Neuron (in vitro differentiated cells): ENCODE data around the gene SLC15A1.

ENCODE experiments used
- H2AFZ ChIP-seq: one replicate; pipeline ENCODE4 v1.6.1; 2013; ENCODE audit warnings: low read depth, mild to moderate bottlenecking, inconsistent platforms, low read length, moderate library complexity
- H3K27me3 ChIP-seq: one replicate; pipeline ENCODE4 v1.6.1; 2013; ENCODE audit warnings: low read length; ENCODE audit not compliant: insufficient read depth
- H3K36me3 ChIP-seq: one replicate; pipeline ENCODE4 v1.6.1; 2013; ENCODE audit warnings: low read length; ENCODE audit not compliant: insufficient read depth
- H3K4me1 ChIP-seq: one replicate; pipeline ENCODE4 v1.6.1; 2013; ENCODE audit warnings: low read length; ENCODE audit not compliant: insufficient read depth
- H3K4me3 ChIP-seq: 2 replicates; pipeline ENCODE4 v1.5.1; 2013; ENCODE audit warnings: mild to moderate bottlenecking, low read length, moderate library complexity
- H3K9me3 ChIP-seq: one replicate; pipeline ENCODE4 v1.6.1; 2013; ENCODE audit warnings: low read length

Gene SLC15A1

DNA sequence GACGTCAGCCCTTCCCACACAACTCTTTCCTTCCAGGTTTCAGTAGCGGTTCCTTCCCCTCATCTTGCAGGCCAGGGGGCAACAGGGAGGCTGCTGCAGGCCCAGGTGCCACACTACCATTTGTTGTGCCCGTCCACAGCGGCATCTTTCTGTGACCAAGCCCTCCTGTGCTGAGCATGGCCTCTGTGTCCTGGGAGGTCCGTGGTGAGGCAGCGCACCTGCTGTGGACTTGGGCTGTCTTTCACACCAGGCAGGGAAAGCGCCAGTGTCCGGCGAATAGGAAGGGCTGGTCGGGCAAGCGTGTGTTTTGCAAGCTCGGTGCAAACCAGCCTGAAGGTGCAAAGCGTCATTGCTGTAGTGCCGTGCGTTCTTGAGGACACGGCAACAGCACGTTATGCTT, 21.4 kb downstream of the SLC15A1 start:
- Histone ChIP-seq H2AFZ (no peak overlapping the region), H3K27me3 (no peaks in the 10 kb centered on the region), H3K4me3 (no peak overlapping the region), H3K36me3 (no peaks in the 10 kb centered on the region), H3K4me1 (no peaks in the 10 kb centered on the region), H3K9me3 (peaks cover 3% of the 10 kb centered on the region)

DNA sequence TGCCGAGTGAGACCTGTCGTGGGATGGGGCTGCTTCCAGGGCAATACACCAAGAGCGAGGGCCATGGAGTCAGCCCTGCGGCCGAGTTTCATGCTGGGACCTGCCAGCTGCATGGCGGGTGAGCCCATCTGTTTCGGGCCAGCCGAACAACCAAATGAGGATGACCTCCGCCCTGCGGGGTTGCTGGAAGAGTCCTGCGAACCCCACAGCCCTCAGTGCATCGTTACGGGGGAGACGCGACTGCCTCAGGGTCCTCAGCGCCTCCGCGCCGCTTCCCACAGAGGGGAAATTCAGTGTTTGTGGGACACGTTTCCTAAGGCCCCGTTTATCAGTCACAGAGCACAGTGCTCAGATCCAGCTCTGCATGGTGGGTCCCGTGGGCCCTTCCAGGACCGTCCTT, 22.0 kb downstream of the SLC15A1 start:
- Histone ChIP-seq H3K4me3 (no peak overlapping the region), H2AFZ (no peak overlapping the region), H3K4me1 (no peaks in the 10 kb centered on the region), H3K9me3 (peaks cover 3% of the 10 kb centered on the region), H3K36me3 (no peaks in the 10 kb centered on the region), H3K27me3 (no peaks in the 10 kb centered on the region)

DNA sequence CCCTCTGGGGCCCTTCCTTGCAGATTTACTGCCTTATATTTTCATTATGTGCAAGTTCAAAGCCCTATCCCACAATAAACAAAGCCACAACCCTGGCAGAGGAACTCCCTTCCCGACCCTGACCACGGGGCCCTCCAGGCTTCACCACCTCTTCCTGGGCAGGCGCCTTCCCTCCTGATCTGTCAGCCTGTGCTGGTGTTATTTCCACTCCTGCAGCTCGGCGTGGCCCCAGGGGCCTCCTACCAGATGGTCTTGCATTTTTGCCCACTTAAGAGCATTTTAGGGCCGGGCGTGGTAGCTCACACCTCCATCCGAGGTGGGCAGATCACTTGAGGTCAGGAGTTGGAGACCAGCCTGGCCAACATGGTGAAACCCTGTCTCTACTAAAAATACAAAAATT, 22.8 kb downstream of the SLC15A1 start:
- Histone ChIP-seq H3K4me3 (no peak overlapping the region), H3K4me1 (no peaks in the 10 kb centered on the region), H3K27me3 (no peaks in the 10 kb centered on the region), H2AFZ (no peak overlapping the region), H3K36me3 (no peaks in the 10 kb centered on the region), H3K9me3 (peaks cover 3% of the 10 kb centered on the region)

DNA sequence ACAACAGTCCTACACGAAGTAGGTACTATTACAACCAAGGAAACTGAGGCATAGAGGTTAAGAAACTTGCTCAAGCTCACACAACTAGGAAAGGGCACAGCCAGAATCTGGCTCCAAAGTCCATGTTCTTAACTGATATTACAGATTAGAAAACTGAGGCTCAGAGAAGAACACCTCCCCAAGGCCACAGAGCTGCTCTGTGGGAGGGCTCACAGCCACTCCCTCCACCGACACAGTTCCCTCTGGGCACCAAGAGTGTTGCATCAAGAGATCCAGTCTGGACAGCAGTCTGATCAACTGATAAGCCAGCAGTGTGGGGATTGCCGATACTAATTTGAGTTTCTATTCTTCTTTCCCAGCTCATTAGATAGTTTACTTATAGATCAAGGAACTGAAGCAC, 29.5 kb downstream of the SLC15A1 start:
- Histone ChIP-seq H3K4me3 (no peak overlapping the region), H3K4me1 (no peaks in the 10 kb centered on the region), H3K36me3 (no peaks in the 10 kb centered on the region), H2AFZ (no peak overlapping the region), H3K27me3 (peaks cover 3% of the 10 kb centered on the region), H3K9me3 (no peaks in the 10 kb centered on the region)

DNA sequence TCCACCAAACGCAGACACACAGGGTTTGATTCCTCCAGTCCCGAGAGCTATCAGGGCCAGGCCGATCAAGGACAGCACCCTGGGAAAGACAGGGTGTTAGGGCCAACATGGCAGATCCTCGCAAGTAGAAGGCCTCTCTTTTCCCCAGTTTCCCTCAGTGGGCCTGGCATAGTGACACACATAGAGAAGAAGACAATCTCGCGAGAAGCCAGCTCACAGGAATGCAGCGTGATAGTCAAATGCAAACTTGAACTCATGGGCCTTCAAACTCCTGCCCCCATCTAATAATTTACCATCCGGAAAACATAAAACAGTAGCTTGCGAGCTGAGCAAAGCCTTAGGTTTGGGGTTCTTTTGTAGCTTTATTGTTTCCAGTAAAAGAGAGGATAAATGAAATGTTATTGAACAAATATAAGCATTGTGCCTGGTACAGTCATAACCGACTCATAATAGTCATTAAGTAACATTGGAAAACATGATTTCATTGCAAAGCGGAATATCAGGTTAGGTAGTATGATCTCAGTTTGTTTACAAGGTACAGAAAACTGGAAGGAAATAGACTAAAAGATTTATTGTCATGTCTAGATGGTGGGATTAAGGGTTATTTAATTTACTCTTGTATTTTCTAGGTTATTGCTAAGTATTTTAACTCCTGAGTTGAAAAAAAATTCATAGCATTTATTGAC, 30.5 kb downstream of the SLC15A1 start:
- Histone ChIP-seq H3K4me1 (no peaks in the 10 kb centered on the region), H3K9me3 (no peaks in the 10 kb centered on the region), H3K4me3 (no peak overlapping the region), H3K36me3 (no peaks in the 10 kb centered on the region), H3K27me3 (peaks cover 3% of the 10 kb centered on the region), H2AFZ (no peak overlapping the region)

DNA sequence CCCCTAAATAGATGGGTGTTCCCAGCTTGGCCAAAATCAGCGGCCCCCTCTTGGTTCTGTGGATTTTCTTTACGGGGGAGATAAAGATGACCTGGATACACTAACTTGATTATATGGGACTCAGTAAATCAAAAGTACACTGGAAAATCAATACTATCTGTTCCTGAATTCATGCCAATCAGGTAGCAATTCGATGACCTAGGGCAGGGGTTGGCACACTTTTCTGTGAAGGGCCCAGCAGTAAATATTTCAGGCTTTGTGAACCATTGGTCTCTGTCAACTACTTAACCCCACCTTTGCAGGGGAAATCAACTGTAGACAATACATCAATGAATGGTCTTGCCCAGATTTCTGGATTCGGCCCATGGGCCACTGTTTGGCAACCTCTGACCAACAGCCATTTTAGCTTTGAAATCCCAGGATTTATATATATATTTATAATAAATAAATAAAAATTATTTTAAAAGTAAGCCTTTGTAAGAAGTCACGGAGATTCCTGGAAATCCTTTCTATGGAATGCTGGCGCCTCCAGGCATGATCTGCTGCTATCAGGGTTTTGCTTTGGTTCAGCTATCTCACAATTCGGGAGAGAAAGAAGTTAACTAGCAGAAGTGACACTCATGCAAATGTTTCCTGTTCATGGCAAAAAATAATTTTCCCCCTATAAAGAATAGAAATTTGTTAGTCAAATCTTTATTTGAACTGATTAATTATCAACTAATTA, 32.8 kb downstream of the SLC15A1 start:
- H3K27me3 ChIP-seq, result peaks cover 3% of the 10 kb centered on the region
- no peaks in the 10 kb centered on the region for H3K4me1 ChIP-seq
- no peaks in the 10 kb centered on the region for H3K36me3 ChIP-seq
- H3K4me3 ChIP-seq, result no peak overlapping the region
- H3K9me3 ChIP-seq, result no peaks in the 10 kb centered on the region
- H2AFZ ChIP-seq, result no peak overlapping the region

DNA sequence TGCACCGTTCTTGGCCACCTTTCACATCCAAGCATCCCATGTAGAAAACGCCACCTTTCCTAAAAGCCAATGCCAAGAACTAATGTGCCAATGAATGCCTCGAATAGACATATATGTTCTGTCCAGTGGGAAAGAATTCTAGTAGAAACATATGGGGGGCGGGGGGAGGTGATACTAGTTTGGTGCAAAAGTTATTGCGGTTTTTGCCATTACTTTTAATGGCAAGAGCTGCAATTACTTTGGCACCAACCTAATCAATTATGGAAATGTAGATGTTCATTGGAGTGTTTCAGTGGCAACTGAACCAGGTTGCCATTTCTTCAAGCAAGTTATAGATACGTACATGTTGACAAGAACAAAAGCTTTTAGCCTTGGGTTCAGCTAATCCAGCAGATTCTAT, 34.6 kb downstream of the SLC15A1 start:
- Histone ChIP-seq H3K4me1 (no peaks in the 10 kb centered on the region), H2AFZ (no peak overlapping the region), H3K4me3 (no peak overlapping the region), H3K27me3 (peaks cover 3% of the 10 kb centered on the region), H3K9me3 (no peaks in the 10 kb centered on the region), H3K36me3 (no peaks in the 10 kb centered on the region)

DNA sequence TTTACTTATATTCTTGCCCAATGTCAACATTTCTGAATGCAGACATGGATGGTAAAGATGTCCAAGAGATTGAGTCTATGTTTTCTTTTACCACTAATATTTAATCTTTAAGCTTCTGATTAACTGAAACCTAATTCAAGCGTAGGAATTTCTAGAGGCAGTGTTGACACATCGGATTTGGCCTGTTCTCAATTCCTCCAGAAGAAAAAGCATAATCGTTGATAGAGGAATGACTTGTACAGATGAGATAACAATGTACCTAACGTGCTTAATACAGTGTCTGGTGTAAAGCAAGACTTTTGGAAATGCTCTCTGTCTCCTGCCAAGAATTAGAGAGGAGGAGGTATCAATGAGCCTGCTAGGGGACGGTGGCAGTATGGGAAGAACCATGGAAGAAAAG, 35.2 kb downstream of the SLC15A1 start:
- H3K27me3 ChIP-seq, result peaks cover 3% of the 10 kb centered on the region
- H3K4me1 ChIP-seq, result no peaks in the 10 kb centered on the region
- H2AFZ ChIP-seq, result no peak overlapping the region
- H3K4me3 ChIP-seq, result no peak overlapping the region
- no peaks in the 10 kb centered on the region for H3K9me3 ChIP-seq
- no peaks in the 10 kb centered on the region for H3K36me3 ChIP-seq

DNA sequence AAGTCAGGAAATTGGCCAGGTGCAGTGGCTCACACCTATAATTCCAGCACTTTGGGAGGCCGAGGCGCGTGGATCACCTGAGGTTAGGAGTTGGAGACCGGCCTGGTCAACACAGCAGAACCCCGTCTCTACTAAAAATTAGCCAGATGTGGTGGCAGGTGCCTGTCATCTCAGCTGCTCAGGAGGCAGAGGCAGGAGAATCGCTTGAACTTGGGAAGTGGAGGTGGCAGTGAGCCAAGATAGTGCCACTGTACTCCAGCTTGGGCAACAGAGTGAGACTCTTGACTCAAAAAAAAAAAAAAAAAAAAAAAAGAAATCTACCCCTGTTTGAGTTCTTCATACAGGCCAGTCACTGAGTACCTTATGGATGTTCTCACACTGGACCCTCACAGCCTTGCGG, 42.0 kb downstream of the SLC15A1 start:
- no peaks in the 10 kb centered on the region for H3K36me3 ChIP-seq
- no peaks in the 10 kb centered on the region for H3K4me1 ChIP-seq
- H2AFZ ChIP-seq, result no peak overlapping the region
- no peak overlapping the region for H3K4me3 ChIP-seq
- no peaks in the 10 kb centered on the region for H3K9me3 ChIP-seq
- no peaks in the 10 kb centered on the region for H3K27me3 ChIP-seq

DNA sequence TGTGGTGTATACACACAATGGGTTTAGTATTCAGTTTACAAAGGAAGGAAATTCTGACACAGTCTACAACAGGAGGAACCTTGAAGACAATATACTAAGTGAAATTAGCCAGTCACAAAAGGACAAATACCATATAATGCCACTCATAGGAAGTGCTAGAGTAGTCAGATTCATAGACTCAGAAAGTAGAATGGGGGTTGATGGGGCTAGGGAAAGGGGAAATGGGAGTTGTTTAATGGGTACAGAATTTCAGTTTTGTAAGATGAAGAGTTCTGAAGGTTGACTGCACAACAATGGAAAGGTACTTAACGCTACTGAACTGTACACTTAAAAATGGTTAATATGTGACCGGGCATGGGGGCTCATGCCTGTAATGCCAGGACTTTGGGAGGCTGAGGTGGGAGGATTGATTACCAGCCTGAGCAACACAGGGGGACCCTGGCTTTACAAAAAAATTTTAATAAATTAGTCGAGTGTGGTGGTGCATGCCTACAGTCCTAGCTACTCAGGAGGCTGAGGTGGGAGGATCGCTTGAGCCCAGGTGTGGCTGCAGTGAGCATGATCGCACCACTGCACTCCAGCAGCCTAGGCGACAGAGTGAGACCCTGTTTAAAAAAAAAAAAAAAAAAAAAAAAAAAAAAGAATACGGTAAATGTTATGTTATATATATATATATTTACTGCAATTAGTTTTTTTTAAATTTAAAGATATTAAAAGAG, 45.0 kb downstream of the SLC15A1 start:
- H3K9me3 ChIP-seq, result no peaks in the 10 kb centered on the region
- no peak overlapping the region for H2AFZ ChIP-seq
- no peaks in the 10 kb centered on the region for H3K4me1 ChIP-seq
- no peaks in the 10 kb centered on the region for H3K36me3 ChIP-seq
- H3K27me3 ChIP-seq, result no peaks in the 10 kb centered on the region
- no peak overlapping the region for H3K4me3 ChIP-seq

DNA sequence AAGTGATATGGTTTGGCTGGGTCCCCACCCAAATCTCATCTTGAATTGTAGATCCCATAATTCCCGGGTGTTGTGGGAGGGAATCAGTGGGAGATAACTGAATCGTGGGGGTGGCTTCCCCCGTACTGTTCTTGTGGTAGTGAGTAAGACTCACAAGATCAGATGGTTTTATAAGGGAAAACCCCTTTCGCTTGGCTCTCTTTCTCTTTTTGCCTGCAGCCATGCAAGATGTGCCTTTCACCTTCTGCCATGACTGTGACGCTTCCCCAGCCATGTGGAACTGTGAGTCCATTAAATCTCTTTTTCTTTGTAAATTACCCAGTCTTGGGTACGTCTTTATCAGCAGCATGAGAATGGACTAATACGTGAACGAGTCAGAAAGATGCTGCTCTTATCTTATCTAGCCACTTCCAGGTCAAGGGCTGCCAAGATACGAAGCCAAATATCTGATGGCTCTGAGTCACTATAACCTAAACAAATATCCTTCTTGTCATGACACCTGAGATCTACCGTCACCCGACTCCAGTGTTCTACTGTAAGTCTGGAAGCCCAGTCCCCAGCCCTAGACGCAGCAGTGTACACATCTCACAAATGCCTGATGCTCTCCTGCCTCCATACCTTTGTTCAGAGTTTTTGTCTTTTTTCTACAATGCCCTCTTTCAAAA, 45.9 kb downstream of the SLC15A1 start:
- no peaks in the 10 kb centered on the region for H3K36me3 ChIP-seq
- no peaks in the 10 kb centered on the region for H3K27me3 ChIP-seq
- H2AFZ ChIP-seq, result no peak overlapping the region
- no peaks in the 10 kb centered on the region for H3K4me1 ChIP-seq
- H3K9me3 ChIP-seq, result no peaks in the 10 kb centered on the region
- H3K4me3 ChIP-seq, result no peak overlapping the region

DNA sequence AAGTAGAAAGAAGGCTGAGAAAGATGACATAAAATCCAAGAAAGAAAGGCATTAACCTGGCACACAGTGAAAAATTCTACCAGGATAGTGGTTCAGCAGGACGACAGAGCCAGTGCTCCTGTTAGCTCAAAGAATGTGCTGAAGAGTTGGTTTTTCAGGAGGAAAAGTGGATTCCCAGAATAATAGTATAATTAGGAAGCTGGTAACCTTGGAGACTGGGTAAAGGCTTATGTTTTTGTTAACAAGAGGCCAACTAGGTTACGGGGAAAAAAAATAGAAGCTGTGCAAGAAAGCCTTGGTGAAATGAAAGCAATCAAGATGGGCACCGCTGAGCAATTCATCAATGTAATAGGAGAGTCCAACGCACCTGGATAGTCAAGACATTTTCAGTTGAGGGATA, 54.7 kb downstream of the SLC15A1 start:
- Histone ChIP-seq H3K4me3 (no peak overlapping the region), H3K4me1 (peaks cover 5% of the 10 kb centered on the region), H3K36me3 (no peaks in the 10 kb centered on the region), H3K9me3 (no peaks in the 10 kb centered on the region), H2AFZ (peak overlapping the region; percentile 67), H3K27me3 (peaks cover 2% of the 10 kb centered on the region)

DNA sequence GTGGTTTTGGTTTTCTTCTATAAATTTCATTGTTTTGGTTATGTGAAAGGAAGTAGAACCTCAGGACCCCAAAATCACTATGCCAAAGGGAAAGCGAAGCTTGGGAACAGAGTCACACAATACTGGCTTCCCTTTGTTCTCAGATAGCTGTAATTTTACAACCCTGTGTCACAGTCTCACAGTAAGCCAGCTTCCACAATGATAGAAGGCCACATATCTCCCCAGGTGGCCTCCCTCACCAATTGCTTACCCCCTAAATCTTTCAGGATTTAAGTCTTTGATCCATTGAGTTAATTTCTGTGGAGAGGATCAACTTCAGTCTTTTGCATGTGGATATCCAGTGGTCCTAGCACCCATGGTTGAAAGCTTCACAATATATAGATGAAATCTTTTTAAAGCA, 58.7 kb downstream of the SLC15A1 start:
- no peaks in the 10 kb centered on the region for H3K27me3 ChIP-seq
- no peak overlapping the region for H3K4me3 ChIP-seq
- no peak overlapping the region for H2AFZ ChIP-seq

More for the DNA sequence above, 58.7 kb downstream of the SLC15A1 start:
- no peaks in the 10 kb centered on the region for H3K36me3 ChIP-seq
- H3K9me3 ChIP-seq, result no peaks in the 10 kb centered on the region
- peaks cover 5% of the 10 kb centered on the region for H3K4me1 ChIP-seq
